GM21619 (cell line): ENCODE measurements around the gene LIPC.

Source experiments
- ATAC-seq: cut with Tn5 transposase; IDR thresholded peaks from one replicate; pipeline ENCODE4 v1.9.1; 2021; ENCODE audit not compliant: unreplicated experiment

Gene LIPC

DNA sequence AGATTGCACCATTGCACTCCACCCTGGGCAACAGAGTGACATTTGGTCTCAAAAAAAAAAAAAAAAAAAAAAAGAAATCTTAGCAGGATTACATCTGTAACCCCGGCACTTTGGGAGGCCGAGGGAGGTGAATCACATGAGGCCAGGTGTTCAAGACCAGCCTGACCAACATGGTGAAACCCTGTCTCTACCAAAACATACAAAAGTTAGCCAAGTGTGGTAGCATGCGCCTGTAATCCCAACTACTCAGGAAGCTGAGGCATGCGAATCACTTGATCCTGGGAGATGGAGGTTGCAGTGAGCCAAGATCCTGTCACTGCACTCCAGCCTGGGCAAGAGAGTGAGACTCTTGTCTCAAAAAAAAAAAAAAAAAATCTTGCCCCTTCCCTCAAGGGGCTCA, 40.4 kb downstream of the LIPC start:
- ATAC-seq: no peak

DNA sequence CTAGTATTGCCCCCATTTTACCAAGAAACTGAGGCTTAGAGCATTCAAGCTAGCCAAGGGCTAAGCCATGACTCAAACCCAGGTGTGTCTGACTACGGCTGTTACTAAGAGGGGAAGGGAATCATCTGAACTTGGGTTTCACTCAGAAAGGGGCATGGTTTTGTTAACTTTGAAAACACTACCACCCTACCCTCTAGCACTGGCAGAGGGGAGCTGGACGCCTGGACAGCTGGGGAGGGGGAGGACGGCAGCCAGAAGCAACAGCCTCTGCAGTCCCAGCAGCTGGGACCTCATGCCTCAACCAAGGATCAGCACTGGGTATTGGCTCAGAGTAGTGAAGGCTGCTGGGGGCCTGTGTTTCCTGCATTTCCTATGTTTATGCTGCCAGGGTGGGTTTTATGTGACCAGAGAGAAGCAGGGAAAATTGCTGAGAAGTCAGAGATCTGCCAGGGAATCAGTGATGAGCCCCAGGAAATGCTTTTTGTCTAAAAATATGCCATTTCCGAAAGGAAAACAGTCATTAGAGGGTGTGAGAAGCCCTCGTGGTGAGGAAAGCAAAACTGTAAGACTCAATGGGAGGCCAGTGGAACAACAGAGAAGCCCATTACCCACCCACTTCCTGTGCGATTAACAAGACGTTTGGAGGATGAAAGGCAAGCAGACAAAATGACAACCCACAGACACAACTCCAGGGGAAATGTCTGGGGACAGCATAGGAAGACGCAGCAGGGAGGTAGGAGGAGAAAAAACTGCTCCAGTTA, 41.2 kb downstream of the LIPC start:
- no peak for ATAC-seq

DNA sequence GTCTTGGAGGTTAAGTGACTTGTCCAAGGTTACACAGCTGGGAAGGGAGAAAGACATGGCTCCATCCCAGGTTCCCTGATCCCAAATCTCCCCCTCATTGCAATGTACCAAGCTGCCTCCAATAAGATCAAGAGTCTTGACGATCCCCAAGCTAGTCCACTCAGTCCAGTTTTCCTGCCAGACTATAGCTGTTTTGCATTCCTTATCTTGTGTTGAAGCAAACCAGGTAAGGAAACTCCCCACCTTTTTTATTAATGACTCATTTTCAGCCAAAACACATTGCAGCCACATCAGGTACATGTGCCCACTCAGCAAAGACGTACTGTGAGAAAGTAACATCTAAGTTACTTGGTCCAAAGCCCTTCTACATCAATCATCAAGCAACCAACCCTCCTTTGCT, 41.9 kb downstream of the LIPC start:
- ATAC-seq: no peak

DNA sequence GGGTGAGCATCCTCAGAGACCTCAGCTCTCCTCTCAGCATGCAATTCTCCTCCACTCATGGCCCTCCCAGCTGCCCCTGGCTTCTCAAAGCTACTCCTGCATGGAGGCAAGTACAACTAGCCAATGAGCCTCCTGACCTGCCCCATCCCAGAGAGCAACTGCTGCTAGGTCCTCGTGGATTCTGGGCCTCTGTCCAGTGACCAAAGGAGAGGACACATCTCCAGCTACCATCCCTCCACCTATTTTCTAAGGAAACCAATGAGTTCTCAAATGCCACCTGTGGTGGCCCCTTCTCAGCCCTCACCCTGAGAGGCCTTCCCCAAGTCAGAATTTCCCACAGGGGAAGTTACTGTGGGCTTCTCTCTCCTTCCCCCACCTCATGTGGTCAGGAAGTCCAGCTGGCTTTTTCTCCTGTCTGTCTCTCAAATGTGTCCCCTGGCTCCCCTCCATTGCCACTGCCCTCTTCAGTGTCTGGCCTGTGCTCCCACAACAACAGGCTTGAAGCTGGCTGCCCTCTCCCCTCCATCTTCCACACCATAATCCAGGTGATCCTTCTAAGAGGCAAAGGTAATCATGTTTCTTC, 43.0 kb downstream of the LIPC start:
- ATAC-seq: no peak

DNA sequence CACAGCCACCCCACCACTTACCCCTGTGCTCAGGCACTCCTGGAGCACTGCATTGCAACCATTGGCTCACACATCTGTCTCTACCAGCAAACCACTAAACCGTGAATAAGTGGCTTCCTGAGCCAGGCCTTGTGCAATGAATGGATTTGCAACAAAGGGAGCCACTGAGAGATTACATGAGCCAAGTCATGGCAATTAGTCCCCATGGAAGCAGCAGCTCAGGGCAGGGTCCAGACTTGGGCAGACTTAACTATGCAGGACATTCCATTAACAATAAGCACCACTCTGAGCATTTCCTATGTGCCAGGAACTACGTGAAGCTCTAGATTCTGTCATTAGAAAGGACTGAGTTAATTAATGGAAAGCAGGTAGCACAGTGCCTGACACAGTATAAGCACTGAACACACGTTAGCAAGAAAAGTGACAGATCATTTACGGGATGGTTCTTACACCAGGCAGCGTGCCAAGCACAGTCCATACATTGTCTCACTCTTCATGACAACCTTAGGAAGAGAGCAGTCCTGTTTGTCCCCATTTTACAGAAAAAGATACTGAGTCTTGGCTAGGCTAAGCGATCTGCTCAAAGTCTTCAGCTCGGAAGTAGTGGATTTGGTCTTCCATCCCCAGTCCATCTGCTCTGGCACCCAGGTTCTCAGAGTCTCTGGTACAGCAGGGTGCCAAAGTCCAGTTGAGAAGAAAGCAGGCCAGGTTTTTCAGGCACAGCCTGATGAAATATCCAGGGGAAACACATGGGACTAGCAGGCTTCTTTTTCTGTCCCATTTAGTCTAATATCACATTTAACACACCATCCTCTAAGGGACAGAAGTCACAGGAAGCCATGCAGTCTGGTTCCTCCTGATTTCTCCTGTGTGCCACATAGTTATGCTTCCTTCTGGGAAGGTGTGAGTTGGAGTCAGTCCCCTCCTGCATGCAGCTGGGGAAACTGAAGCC, 44.1 kb downstream of the LIPC start:
- ATAC-seq: no peak

DNA sequence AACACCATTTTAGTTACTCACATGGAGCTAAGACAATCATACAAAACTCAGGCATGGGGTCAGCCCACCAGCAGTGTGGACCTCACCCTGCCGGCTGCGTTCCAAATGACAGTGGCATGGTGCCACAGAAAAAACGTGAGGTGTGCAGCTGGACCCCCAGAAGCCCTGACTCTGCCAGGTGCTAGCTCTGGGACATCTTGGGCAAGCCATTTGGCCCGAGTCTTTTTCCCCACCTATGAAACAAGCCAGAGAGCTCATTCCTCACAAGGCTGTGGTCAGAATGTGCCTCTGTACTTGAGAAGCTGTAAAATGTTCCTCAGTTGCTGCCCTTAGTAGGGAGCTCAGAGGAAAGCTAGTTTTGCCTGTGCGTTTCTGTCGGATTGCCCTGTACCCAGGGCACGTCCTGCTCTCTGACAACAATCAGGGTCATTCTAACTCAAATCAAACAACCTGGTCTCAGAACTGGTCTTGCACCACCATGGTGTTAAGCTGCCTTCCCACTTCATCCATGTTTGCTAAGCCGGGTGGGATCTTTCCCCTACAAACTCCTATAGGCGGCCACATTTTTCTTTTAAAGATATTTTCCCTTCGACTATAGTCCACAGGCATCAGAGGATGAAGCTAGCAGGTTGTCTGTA, 44.9 kb downstream of the LIPC start:
- ATAC-seq: no peak

DNA sequence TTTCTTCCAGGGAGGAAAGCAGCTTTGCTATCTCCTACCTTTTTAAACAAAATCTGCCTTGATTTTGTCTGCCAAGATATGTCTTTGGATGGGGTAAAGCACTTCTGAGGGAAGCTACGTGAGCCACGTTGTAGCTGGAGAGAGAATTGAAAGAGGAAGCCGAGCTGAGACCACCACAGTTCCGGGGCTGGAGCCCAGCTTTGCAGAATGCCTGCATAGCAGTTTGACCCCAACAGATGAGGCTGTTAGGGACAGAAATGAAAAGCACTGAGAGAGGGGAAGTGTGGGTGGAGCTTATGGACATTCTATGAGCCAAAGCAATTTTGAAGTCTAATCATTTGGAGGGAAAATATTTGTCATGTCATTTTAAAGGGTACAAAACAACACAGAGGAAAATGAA, 45.4 kb downstream of the LIPC start:
- ATAC-seq: no peak

DNA sequence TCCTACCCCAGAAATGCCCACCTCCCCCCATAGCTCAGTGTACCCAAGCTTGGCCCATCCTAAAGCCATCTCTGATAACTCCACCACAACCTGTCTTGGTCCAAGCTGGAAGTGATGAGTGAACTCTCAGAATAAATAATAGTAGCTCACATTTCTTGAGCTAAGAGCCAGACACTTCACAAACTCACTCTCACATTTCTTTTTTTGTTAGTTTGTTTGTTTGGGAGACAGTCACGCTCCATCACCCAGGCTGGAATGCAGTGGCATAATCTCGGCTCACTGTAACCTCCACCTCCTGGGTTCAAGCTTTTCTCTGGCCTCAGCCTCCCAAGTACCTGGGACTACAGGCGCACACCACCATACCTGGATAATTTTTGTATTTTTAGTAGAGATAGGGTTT, 46.2 kb downstream of the LIPC start:
- no peak for ATAC-seq

DNA sequence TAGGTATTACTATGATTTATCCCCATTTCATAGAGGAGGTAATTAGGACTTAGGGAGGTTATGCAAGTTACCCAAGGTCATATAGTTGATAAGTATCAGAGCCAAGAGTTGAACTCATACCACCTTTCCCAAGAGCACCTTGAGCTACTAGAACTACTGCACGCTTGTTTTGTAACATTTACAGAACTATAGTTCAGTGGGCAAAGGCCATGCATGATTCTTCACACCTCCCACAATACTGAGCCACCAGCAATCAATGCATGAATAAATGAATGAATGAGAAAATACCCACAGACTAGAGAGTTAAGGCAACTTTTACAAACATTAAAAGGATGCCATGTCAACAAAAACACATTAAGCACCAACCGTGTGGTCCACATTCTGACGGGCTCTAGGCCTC, 46.8 kb downstream of the LIPC start:
- ATAC-seq: no peak

DNA sequence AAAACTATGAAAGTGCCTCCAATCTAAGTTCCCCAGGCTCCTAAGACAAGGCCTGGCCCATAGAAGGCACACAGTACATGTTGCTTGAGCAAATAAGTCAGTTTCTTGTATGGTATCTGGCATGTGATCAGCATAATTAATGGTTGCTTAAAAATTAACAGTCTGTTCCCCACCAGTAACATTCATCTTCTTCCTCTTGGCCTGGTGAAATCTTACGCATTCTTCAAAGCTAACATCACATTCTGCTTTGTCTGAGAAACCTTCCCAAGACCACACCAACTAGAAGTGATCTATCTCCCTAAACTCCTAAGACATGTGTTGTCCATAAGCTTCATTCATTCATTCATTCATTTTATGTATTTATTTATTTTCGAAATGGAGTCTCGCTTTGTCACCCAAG, 48.1 kb downstream of the LIPC start:
- ATAC-seq: no peak

DNA sequence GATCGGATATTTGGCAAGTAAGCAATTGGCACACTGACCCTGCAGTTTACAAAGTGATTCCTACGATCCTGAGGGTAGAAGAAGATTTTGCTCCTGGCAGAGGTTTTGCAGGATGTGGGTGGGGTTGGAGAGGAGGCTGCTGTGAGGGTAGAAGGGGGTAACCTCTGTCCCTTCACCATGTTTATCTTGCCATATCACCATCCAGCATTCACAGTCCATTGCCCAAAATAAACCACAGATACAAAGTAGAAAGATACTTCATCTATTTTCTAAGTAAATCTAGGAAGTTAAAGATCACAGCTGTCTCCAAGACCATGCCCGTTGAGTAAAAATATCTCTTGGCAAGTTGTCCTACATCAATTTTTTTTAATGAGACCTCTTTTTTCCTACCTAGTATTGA, 51.6 kb downstream of the LIPC start:
- ATAC-seq: no peak

DNA sequence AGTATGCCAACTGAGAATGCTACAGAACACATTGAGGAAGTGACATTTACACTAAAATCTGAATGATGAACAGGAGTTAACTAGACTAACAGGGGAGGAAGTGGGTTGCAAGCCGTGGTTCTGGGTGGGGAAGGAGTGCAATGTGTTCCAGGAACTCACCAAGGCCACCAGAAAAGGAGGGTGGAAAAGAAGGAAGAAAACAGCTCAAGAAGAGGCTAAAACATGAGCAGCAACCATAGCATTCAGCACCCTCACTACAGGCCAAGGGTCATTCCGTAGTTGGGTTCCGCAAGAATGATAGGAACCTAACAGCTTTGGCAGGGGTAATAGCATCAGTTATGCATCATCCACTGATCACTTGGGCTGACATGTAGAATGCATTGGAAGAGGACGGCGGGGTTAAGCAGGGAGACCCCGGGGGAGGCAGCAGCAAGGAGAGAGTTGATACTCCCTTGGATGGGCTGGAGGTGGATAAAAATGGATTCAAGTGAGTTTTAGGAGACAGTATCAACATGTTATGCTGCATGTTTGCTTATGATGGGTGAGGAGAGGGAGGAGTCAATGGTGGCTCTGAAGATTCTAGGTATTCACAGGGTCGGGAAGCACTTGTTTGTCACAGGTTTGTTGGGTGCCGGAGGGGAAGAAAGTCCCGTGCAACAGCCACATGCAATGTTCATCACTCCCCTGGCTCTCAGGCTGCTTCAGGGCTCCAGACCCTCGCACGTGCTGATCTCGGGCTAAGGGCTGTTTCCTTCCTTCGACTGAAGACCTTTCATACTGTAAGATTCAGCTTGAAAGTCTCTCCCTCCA, 53.2 kb downstream of the LIPC start:
- ATAC-seq: no peak

DNA sequence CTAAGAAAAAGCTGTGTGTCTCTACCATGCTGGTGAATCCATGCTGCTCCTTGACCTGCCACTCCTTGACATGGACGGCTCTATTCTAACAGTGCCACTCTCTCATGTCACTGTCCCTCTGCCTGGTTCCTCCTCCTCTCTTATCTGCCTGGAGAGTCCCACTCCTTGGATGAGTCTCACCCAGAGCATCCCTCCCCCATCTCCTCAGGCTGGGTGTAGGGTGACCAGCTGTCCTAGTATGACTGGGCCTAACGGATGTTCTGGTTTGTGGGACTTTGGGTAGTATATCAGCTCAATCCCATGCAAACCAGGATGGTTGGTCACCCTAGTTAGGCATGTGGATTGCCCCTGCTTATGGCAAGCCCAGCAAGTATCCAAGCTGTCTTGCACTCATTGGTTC, 54.3 kb downstream of the LIPC start:
- no peak for ATAC-seq

DNA sequence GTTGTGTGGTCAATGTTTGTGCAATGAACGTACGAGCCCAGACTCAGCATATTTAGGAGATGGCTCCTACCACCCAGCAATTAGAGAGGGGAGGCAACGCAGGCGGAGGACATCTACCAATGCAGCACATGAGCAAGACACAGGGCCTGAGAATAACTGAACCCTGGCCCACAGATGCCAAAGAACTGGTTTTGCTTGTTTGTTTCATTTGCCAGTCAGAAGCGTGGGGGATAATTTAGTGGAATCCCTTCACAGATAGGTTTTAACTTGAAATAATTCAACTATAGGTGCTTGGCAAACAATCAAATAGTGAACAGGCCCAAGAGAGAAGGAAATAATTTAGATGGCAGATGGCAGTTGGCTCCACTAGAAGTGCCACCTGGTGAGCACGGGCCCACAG, 54.8 kb downstream of the LIPC start:
- no peak for ATAC-seq

DNA sequence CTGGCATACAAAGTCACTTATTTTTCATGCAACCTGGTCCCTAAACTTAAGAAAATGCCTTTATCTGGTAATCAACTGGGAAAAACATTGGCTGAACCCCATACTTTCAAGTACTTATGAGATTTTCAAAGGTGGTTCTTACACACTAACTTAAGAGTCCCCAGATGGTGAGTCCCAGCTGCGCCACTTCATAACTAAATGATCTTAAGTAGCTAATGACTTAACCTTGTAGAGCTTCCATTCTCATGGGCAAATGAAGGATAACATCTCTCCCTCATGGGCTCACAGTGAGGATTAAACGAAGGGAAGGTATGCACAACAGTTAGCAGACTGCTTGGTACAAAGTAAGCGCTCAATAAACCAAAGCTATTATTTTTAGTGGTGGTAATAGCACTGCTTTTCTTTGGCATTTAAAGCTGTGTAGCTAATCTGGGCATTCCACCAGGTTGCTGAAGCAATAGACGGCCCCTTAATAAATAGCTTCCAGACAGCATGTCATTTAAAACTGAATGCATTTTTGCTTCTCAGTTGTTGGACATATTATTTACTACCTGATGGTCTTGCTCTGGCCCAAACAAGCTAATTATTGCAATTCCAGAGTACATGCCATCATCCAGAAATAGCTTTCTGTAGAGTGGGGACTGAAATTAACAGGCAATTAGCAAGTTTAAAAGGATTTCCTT, 55.4 kb downstream of the LIPC start:
- no peak for ATAC-seq

DNA sequence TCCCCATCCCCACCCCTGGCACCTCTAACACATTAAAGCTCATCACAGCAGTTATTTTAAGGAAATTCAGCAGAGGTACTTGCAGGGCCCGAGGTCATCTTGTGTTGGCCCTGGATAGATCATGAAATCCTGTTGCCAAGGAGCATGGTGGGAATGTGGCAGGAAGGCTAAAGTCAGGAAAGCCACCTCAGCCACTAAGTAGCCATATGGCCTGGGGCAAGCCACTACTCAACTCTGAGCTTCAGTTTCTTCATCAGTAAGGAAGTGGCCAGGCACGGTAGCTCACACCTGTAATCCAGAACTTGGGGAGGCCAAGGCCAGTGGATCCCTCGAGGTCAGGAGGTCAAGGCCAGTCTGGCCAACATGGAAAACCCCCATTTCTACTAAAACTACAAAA, 55.9 kb downstream of the LIPC start:
- ATAC-seq: no peak

DNA sequence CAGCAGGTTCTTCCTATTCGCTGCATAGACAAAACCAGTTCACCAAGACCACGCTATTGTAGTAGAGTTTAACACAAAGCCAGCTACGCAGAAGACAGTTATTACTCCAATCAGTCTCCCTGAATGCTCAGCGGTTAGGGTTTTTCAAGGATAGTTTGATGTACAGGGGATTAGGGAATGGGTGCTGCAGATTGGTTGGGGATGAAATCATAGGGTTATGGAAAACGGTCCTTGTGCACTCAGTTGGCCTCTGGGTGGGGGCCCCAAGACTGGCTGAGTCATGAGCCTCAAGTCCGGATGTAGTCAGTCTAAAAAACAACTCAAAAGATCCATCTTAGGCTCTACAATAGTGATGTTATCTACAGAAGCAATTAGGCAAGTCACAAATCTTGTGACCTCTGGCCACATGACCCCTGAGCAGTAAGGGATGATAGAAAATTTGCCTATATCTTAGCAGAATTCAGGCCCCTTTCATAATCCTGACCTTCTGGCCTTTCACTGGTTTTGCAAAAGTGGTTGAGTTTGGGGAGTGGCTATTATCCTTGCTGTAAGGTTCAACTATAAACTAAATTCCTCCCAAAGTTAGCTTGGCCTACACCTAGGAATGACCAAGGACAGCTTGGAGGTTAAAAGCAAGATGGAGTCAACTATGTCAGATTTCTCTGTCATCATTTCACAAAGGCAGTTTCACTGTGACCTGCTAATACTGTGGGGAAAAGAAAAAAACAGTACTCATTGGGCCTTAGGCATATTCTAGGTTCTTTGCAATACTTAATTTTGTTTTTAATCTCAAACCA, 57.7 kb downstream of the LIPC start:
- no peak for ATAC-seq

DNA sequence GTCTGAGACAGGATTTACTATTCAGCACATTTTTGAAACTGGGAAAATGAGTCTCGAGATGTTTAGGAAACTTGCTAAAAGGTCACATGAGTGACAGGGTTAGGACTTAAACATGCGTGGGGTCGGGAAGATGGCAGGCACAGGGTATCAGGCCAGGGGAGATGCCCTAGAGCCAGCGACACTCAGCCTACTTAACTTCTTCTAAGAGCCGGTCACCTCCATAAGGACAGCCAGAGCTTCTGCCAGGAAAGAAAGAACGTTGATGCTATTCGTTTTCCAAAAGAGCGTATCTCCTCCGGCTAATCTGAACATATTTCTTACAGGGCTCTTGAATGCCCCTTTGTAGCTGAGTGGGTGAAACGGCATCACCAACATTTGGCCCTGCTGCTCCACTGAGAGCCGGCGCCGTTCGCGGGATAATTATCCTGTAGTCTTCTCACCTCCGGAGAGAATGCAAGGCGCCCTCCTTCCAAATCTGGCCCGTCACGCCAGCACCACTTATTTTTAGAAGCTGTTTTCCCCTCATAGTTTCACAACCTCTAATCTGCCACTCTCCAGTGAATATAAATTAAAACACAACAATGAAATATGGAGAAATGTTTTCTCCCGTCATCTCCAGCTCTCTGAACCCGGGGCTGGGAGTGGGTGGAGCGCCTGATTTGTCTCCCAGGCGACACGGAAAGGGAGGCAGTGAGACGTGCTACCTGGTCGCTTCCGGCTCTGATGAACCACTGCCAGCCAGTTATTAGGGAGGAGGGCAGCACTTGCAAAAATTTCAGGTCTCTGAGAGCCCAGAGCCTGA, 58.5 kb downstream of the LIPC start:
- ATAC-seq: no peak
